Parathyroid adenoma (tissue), 2 donors: ENCODE results near the gene CLSTN3.

Experiments
- H2AFZ ChIP-seq: fragments of 300-600 bp; sonication (generic); one replicate; pipeline ENCODE4 v1.7.0; 2017; ENCODE audit warnings: antibody characterized with exemption, mild to moderate bottlenecking
- H3K27ac ChIP-seq: fragments of 300-600 bp; sonication (generic); one replicate; pipeline ENCODE4 v1.7.0; 2017
- H3K27me3 ChIP-seq: fragments of 300-600 bp; sonication (generic); one replicate; pipeline ENCODE4 v1.7.0; 2017; ENCODE audit warnings: low read length; ENCODE audit not compliant: control insufficient read depth, insufficient read depth
- H3K36me3 ChIP-seq: fragments of 300-600 bp; sonication (generic); one replicate; pipeline ENCODE4 v1.7.0; 2017; ENCODE audit warnings: low read length; ENCODE audit not compliant: control insufficient read depth, insufficient read depth
- H3K4me1 ChIP-seq: fragments of 300-600 bp; sonication (generic); one replicate; pipeline ENCODE4 v1.7.0; 2017; ENCODE audit warnings: control low read depth
- H3K4me2 ChIP-seq: fragments of 300-600 bp; sonication (generic); one replicate; pipeline ENCODE4 v1.7.0; 2017; ENCODE audit warnings: low read length
- H3K4me3 ChIP-seq: fragments of 300-600 bp; sonication (generic); one replicate; pipeline ENCODE4 v1.7.0; 2017; ENCODE audit warnings: low read depth, low read length
- H3K79me2 ChIP-seq: fragments of 300-600 bp; sonication (generic); one replicate; pipeline ENCODE4 v1.7.0; 2017; ENCODE audit warnings: control low read depth
- H3K9ac ChIP-seq: fragments of 300-600 bp; sonication (generic); one replicate; pipeline ENCODE4 v1.7.0; 2017; ENCODE audit warnings: mild to moderate bottlenecking
- H3K9me3 ChIP-seq: fragments of 300-600 bp; sonication (generic); one replicate; pipeline ENCODE4 v1.7.0; 2017; ENCODE audit warnings: low read length; ENCODE audit not compliant: control insufficient read depth
- CTCF ChIP-seq: fragments of 300-600 bp; sonication (generic); IDR thresholded peaks from one replicate; pipeline ENCODE4 v1.7.0; 2017; ENCODE audit warnings: antibody characterized with exemption, mild to moderate bottlenecking
- donor health status: primary hyperparathyroidism.

CLSTN3 gene

GRCh38 chr12:7110661-7111060, 19.5 kb upstream of the CLSTN3 start:
- Histone ChIP-seq H3K27ac (no peak overlapping the region), H3K4me3 (no peak overlapping the region), H3K27me3 (no peaks in the 10 kb centered on the region), H3K4me1 (peaks cover 4% of the 10 kb centered on the region), H3K36me3 (no peaks in the 10 kb centered on the region), H3K9me3 (peaks cover 2% of the 10 kb centered on the region), H3K9ac (no peak overlapping the region), H3K79me2 (peaks cover 4% of the 10 kb centered on the region), H2AFZ (no peak overlapping the region), H3K4me2 (no peak overlapping the region)
- no peak for TF ChIP-seq CTCF

- TF ChIP-seq CTCF: no peak
Observed at GRCh38 chr12:7112041-7112440, 18.1 kb upstream of the CLSTN3 start.

GRCh38 chr12:7113389-7113871, 16.7 kb upstream of the CLSTN3 start:
- H3K4me3 ChIP-seq: no peak overlapping the region
- peak; percentile 92 for TF ChIP-seq CTCF
- H3K9ac ChIP-seq: no peak overlapping the region
- H2AFZ ChIP-seq: no peak overlapping the region
- peaks cover 4% of the 10 kb centered on the region for H3K4me1 ChIP-seq
- H3K79me2 ChIP-seq: no peaks in the 10 kb centered on the region
- H3K9me3 ChIP-seq: no peaks in the 10 kb centered on the region
- H3K27me3 ChIP-seq: no peaks in the 10 kb centered on the region
- no peaks in the 10 kb centered on the region for H3K36me3 ChIP-seq
- H3K4me2 ChIP-seq: no peak overlapping the region
- H3K27ac ChIP-seq: no peak overlapping the region

More at GRCh38 chr12:7112041-7112440, 18.1 kb upstream of the CLSTN3 start:
- H3K9ac ChIP-seq: no peak overlapping the region
- no peak overlapping the region for H3K4me2 ChIP-seq
- no peak overlapping the region for H2AFZ ChIP-seq
- H3K9me3 ChIP-seq: no peaks in the 10 kb centered on the region
- no peak overlapping the region for H3K27ac ChIP-seq
- peaks cover 4% of the 10 kb centered on the region for H3K4me1 ChIP-seq
- peaks cover 2% of the 10 kb centered on the region for H3K79me2 ChIP-seq
- no peaks in the 10 kb centered on the region for H3K27me3 ChIP-seq
- no peak overlapping the region for H3K4me3 ChIP-seq
- no peaks in the 10 kb centered on the region for H3K36me3 ChIP-seq

- TF ChIP-seq CTCF: no peak
- H3K4me3 ChIP-seq: no peak overlapping the region
Observed at GRCh38 chr12:7114008-7114407, 16.2 kb upstream of the CLSTN3 start.

GRCh38 chr12:7114851-7115250, 15.3 kb upstream of the CLSTN3 start:
- Histone ChIP-seq H3K4me3 (no peak overlapping the region), H3K79me2 (no peaks in the 10 kb centered on the region), H2AFZ (no peak overlapping the region), H3K4me2 (no peak overlapping the region), H3K27me3 (no peaks in the 10 kb centered on the region), H3K4me1 (no peaks in the 10 kb centered on the region), H3K9ac (no peak overlapping the region), H3K27ac (no peak overlapping the region), H3K9me3 (no peaks in the 10 kb centered on the region), H3K36me3 (no peaks in the 10 kb centered on the region)
- TF ChIP-seq CTCF: no peak

More at GRCh38 chr12:7114008-7114407, 16.2 kb upstream of the CLSTN3 start:
- Histone ChIP-seq H3K27me3 (no peaks in the 10 kb centered on the region), H2AFZ (no peak overlapping the region), H3K27ac (no peak overlapping the region), H3K9me3 (no peaks in the 10 kb centered on the region), H3K4me2 (no peak overlapping the region), H3K4me1 (peaks cover 4% of the 10 kb centered on the region), H3K79me2 (no peaks in the 10 kb centered on the region), H3K36me3 (no peaks in the 10 kb centered on the region), H3K9ac (no peak overlapping the region)
